ENCODE results near the gene FCGR2B. TPM values are rescaled to one million over a fixed set of nuclear protein-coding genes. Genes with fewer than 3 reads are reported as not detected.

The FCGR2B gene
- total and polyA plus RNA-seq, 4 experiments from 2014 or later = 0.49 to 2.1 (median 0.94) TPM

DNA sequence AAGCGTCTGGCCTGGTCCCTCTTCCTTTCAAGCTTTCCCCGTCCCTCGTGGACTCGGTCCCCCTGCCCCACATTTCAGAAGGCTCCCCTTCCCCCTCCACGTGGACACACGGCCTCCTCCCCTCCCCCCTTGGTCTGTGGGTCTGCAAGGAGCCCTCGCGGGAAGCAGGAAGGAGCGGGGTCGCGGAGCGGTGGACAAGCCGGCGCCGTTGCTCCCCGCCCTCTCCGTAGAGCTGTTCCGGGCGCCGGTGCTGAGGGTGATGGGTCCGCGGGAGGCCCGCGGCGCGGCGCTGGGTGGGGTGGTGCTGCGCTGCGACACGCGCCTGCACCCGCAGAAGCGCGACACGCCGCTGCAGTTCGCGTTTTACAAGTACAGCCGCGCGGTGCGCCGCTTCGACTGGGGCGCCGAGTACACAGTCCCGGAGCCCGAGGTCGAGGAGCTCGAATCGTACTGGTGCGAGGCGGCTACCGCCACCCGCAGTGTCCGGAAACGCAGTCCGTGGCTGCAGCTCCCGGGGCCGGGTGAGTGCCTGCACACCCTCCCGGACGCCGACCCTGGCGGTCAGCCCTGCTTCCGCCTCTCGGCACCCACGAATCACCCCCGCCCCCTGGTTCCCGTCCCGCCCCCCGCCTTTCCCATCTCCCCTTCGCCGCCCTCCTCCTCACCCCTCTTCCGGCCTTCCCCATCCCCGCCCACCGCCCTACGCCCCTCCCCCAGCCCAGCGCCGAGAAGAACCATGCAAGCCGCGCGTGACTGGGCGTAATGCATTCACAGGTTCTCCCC is 63.7 kb downstream of the FCGR2B start:
- peak; percentile 66 to 77 (median 68) for DNase-seq
- intact Hi-C loops (cut with micrococcal nuclease) = loop anchor here (1.0 to 5.0 kb wide), 4 partner anchors 15 to 184 kb away; partner anchors contain the start of gene ATF6
- Mint-ChIP-seq H3K9me3 (no peaks in the 10 kb centered on the region), H3K27ac (peak overlapping the region; percentile 34 to 97 (median 77)), H3K4me3 (peak overlapping the region; percentile 92 to 100 (median 96)), H3K36me3 (peaks cover 0 to 6% of the 10 kb centered on the region in 2 donors), H3K27me3 (no peaks in the 10 kb centered on the region), H3K4me1 (peaks cover 24 to 52% (median 39%) of the 10 kb centered on the region in 4 donors)
- Histone ChIP-seq H3K36me3 (ENCODE audit: insufficient read depth, low read length) (no peaks in the 10 kb centered on the region), H3K4me3 (ENCODE audit: low read length in 2 of 2) (peak overlapping the region; percentile 79 to 85), H3K27ac (ENCODE audit: low read depth, low read length) (peak overlapping the region; percentile 61), H3K27me3 (ENCODE audit: insufficient read depth, low read length) (no peaks in the 10 kb centered on the region), H3K9me3 (ENCODE audit: control insufficient read depth in 1 of 2, low read length in 2 of 2) (no peaks in the 10 kb centered on the region), H3K4me1 (ENCODE audit: insufficient read depth, low read length) (peaks cover 38% of the 10 kb centered on the region)
- ChIA-PET POLR2A (ENCODE audit: partially characterized antibody) (interaction anchor here (0.6 to 4.6 kb wide), 24 partner anchors 8 to 1804 kb away, joined by 3 to 104 read pairs (median 4); partner anchors contain the start of genes ATF6, DUSP12 and HSPA6), CTCF (ENCODE audit: partially characterized antibody) (interaction anchor here (0.9 to 6.6 kb wide), 8 partner anchors 10 to 345 kb away, joined by 3 to 103 read pairs (median 6); partner anchors contain the start of gene DUSP12)

DNA sequence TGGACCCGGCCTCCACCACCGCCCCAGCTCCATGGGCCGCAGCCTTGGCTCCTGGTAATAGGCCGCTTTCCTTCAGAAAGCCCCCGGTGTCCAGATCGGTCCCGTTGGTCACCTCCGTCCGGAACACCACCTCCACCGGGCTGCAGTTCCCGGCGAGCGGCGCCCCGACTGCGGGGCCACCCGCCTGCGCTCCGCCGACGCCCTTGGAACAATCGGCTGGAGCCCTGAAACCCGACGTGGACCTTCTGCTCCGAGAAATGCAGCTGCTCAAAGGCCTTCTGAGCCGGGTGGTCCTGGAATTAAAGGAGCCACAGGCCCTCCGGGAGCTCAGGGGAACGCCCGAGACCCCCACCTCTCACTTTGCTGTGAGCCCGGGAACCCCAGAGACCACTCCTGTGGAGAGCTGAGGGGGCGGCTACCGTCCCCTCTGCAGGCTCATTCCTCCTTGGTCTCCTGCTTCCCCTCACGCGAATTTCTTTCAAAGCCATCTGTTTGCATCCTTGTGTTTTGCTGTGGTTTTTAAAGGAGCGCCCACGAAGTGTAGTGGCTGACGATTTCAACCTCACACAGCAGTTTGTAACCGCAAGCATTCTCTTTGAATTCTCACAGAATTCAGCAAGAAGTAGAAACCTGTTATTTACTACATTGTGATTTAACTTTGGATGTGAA is 64.4 kb downstream of the FCGR2B start:
- peak; percentile 63 to 73 (median 71) for DNase-seq
- Mint-ChIP-seq H3K9me3 (no peaks in the 10 kb centered on the region), H3K27ac (peak overlapping the region; percentile 86 to 97 (median 91)), H3K4me3 (peak overlapping the region; percentile 92 to 100 (median 96)), H3K4me1 (peaks cover 24 to 53% (median 39%) of the 10 kb centered on the region in 4 donors), H3K27me3 (no peaks in the 10 kb centered on the region), H3K36me3 (peaks cover 0 to 6% of the 10 kb centered on the region in 2 donors)
- Histone ChIP-seq H3K27me3 (ENCODE audit: insufficient read depth, low read length) (no peaks in the 10 kb centered on the region), H3K9me3 (ENCODE audit: control insufficient read depth in 1 of 2, low read length in 2 of 2) (no peaks in the 10 kb centered on the region), H3K36me3 (ENCODE audit: insufficient read depth, low read length) (no peaks in the 10 kb centered on the region), H3K4me1 (ENCODE audit: insufficient read depth, low read length) (peaks cover 38% of the 10 kb centered on the region), H3K4me3 (ENCODE audit: low read length in 2 of 2) (peak overlapping the region; percentile 48 to 85), H3K27ac (ENCODE audit: low read depth, low read length) (peak overlapping the region; percentile 61)
- intact Hi-C loops (cut with micrococcal nuclease) = loop anchor here (2.0 to 5.0 kb wide), 3 partner anchors 39 to 185 kb away; partner anchors contain the start of gene ATF6
- ChIA-PET POLR2A (ENCODE audit: partially characterized antibody) (interaction anchor here (0.6 to 4.6 kb wide), 20 partner anchors 9 to 1804 kb away, joined by 3 to 104 read pairs (median 4); partner anchors contain the start of genes ATF6, DUSP12 and HSPA6), CTCF (ENCODE audit: partially characterized antibody) (interaction anchor here (0.6 to 6.6 kb wide), 6 partner anchors 12 to 345 kb away, joined by 3 to 103 read pairs (median 4); partner anchors contain the start of gene DUSP12)

Other genes with a start within 250 kb of the FCGR2B start
- 1 to 10 TPM; 1.0 to 1.9 TPM for gene FCGR2A, start 157.7 kb upstream of the FCGR2B start, total RNA-seq
- gene FCGR2A, start 157.7 kb upstream of the FCGR2B start, polyA plus RNA-seq = not detected
- gene HSPA6, start 138.6 kb upstream of the FCGR2B start, total RNA-seq = 1 to 10 TPM; 2.4 TPM
- under 1 TPM in 1 of 2 donors, not detected in 1; 0.09 TPM for gene HSPA6, start 138.6 kb upstream of the FCGR2B start, polyA plus RNA-seq
- gene FCGR3A, start 113.3 kb upstream of the FCGR2B start, total RNA-seq = 1 to 10 TPM in 1 of 2 experiments, under 1 TPM in 1; 0.81 to 2.1 TPM
- under 1 TPM in 1 of 2 donors, not detected in 1; 0.14 TPM for gene FCGR3A, start 113.3 kb upstream of the FCGR2B start, polyA plus RNA-seq
- gene FCGR3B, start 32.0 kb upstream of the FCGR2B start, total RNA-seq = not detected
- gene FCGR3B, start 32.0 kb upstream of the FCGR2B start, polyA plus RNA-seq = not detected
- gene FCRLA, start 44.1 kb downstream of the FCGR2B start, total RNA-seq = not detected
- 1 to 10 TPM in 1 of 2 donors, under 1 TPM in 1; 0.23 to 2.7 TPM for gene FCRLA, start 44.1 kb downstream of the FCGR2B start, polyA plus RNA-seq
- gene FCRLB, start 58.4 kb downstream of the FCGR2B start, total RNA-seq = 1 to 10 TPM; 1.2 to 1.5 TPM
- 1 to 10 TPM; 1.0 to 1.6 TPM for gene FCRLB, start 58.4 kb downstream of the FCGR2B start, polyA plus RNA-seq
- gene DUSP12, start 86.6 kb downstream of the FCGR2B start, total RNA-seq = 10 to 100 TPM; 30.4 to 31.6 TPM
- gene DUSP12, start 86.6 kb downstream of the FCGR2B start, polyA plus RNA-seq = 10 to 100 TPM; 53.8 to 86.5 TPM
- gene ATF6, start 103.2 kb downstream of the FCGR2B start, total RNA-seq = 10 to 100 TPM; 22.3 to 22.4 TPM
- 10 to 100 TPM; 14.3 to 22.7 TPM for gene ATF6, start 103.2 kb downstream of the FCGR2B start, polyA plus RNA-seq